ENCODE results near the gene PPP1R3F. TPM values are rescaled to one million over a fixed set of nuclear protein-coding genes. Genes with fewer than 3 reads are reported as not detected.
"Not testable (repeated sequence)": the region's sequence is repeated elsewhere in the genome, so short reads cannot be mapped to it uniquely, and the experiment has no call there.

The PPP1R3F gene
- total RNA-seq, 2 donors from 2014 or later: 24.2 to 29.6 TPM

- H3K9me3 ChIP-seq: no peaks in the 10 kb centered on the region
- no peak overlapping the region for H3K4me3 ChIP-seq
- no peaks in the 10 kb centered on the region for H3K27me3 ChIP-seq
- no peak for TF ChIP-seq CTCF (IDR thresholded peaks at IDR 0.05)
- H3K4me1 ChIP-seq: peaks cover 0 to 7% of the 10 kb centered on the region in 2 donors
- no peak overlapping the region for H3K27ac ChIP-seq
- H3K36me3 ChIP-seq: no peaks in the 10 kb centered on the region
- DNase-seq (ENCODE audit: low spot score): no peak
Measured at GRCh38 chrX:49292400-49293362, 23.1 kb downstream of the PPP1R3F start.

- H3K27me3 ChIP-seq; H3K4me1 ChIP-seq; DNase-seq (ENCODE audit: low spot score); H3K36me3 ChIP-seq; H3K9me3 ChIP-seq; H3K27ac ChIP-seq; H3K4me3 ChIP-seq: not testable (repeated sequence)
Measured at GRCh38 chrX:49299293-49299692, 29.7 kb downstream of the PPP1R3F start.

GRCh38 chrX:49300703-49301102, 31.1 kb downstream of the PPP1R3F start:
- no peak overlapping the region for H3K4me3 ChIP-seq
- no peaks in the 10 kb centered on the region for H3K9me3 ChIP-seq
- no peaks in the 10 kb centered on the region for H3K4me1 ChIP-seq
- H3K27ac ChIP-seq: no peak overlapping the region
- no peaks in the 10 kb centered on the region for H3K36me3 ChIP-seq
- H3K27me3 ChIP-seq: no peaks in the 10 kb centered on the region
- no peak for TF ChIP-seq CTCF (IDR thresholded peaks at IDR 0.05)
- DNase-seq (ENCODE audit: low spot score): no peak

- no peak within 1 kb of the TSS for H3K4me3 ChIP-seq
- H3K27ac ChIP-seq: no peak within 1 kb of the TSS
- no peaks in the 10 kb centered on the region for H3K27me3 ChIP-seq
- no peaks in the 10 kb centered on the region for H3K36me3 ChIP-seq
- DNase-seq (ENCODE audit: low spot score): peak; percentile 21
- no peaks in the 10 kb centered on the region for H3K9me3 ChIP-seq
- H3K4me1 ChIP-seq: no peaks in the 10 kb centered on the region
- no peak for TF ChIP-seq CTCF (IDR thresholded peaks at IDR 0.05)
Measured at GRCh38 chrX:49303346-49303745, 33.8 kb downstream of the PPP1R3F start, which contains the start of gene GAGE10. GAGE10 (plus strand) TSS chrX:49303646; CDS start chrX:49304860, 1,214 bp downstream.

- not testable (repeated sequence) for H3K4me3 ChIP-seq; H3K9me3 ChIP-seq; H3K27me3 ChIP-seq; H3K27ac ChIP-seq; H3K4me1 ChIP-seq; DNase-seq (ENCODE audit: low spot score); H3K36me3 ChIP-seq
Measured at GRCh38 chrX:49307775-49308174, 38.2 kb downstream of the PPP1R3F start.

GRCh38 chrX:49308604-49309269, 39.1 kb downstream of the PPP1R3F start:
- peak; percentile 60 for DNase-seq (ENCODE audit: low spot score)
- Histone ChIP-seq H3K36me3 (no peaks in the 10 kb centered on the region), H3K27ac (peak overlapping the region; percentile 37 to 46), H3K4me3 (peak overlapping the region; percentile 25 to 43), H3K27me3 (no peaks in the 10 kb centered on the region), H3K4me1 (no peaks in the 10 kb centered on the region), H3K9me3 (no peaks in the 10 kb centered on the region)
- no peak for TF ChIP-seq CTCF (IDR thresholded peaks at IDR 0.05)
